Vein endothelial cell (primary cell): Measurements from ENCODE around the gene KIFC3. TPM values are rescaled to one million over a fixed set of nuclear protein-coding genes. Genes with fewer than 3 reads are reported as not detected.

Experiments
- small RNA-seq: library from RNA; depleted of rRNA; stranded (forward); fragments of <200 nt; gene quantifications from one replicate; pipeline ENCODE3, GENCODE V24; 2012
- total RNA-seq: library from RNA; depleted of rRNA; stranded (reverse); fragments of >200 nt; gene quantifications from 2 replicates; pipeline ENCODE4 v1.2.3, GENCODE V29; 2012

Gene KIFC3, protein sequence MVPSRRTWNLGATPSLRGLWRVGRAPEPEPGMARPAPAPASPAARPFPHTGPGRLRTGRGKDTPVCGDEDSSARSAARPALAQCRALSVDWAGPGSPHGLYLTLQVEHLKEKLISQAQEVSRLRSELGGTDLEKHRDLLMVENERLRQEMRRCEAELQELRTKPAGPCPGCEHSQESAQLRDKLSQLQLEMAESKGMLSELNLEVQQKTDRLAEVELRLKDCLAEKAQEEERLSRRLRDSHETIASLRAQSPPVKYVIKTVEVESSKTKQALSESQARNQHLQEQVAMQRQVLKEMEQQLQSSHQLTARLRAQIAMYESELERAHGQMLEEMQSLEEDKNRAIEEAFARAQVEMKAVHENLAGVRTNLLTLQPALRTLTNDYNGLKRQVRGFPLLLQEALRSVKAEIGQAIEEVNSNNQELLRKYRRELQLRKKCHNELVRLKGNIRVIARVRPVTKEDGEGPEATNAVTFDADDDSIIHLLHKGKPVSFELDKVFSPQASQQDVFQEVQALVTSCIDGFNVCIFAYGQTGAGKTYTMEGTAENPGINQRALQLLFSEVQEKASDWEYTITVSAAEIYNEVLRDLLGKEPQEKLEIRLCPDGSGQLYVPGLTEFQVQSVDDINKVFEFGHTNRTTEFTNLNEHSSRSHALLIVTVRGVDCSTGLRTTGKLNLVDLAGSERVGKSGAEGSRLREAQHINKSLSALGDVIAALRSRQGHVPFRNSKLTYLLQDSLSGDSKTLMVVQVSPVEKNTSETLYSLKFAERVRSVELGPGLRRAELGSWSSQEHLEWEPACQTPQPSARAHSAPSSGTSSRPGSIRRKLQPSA
- total RNA-seq: 45.8 and 55.9 TPM in 2 replicates

DNA sequence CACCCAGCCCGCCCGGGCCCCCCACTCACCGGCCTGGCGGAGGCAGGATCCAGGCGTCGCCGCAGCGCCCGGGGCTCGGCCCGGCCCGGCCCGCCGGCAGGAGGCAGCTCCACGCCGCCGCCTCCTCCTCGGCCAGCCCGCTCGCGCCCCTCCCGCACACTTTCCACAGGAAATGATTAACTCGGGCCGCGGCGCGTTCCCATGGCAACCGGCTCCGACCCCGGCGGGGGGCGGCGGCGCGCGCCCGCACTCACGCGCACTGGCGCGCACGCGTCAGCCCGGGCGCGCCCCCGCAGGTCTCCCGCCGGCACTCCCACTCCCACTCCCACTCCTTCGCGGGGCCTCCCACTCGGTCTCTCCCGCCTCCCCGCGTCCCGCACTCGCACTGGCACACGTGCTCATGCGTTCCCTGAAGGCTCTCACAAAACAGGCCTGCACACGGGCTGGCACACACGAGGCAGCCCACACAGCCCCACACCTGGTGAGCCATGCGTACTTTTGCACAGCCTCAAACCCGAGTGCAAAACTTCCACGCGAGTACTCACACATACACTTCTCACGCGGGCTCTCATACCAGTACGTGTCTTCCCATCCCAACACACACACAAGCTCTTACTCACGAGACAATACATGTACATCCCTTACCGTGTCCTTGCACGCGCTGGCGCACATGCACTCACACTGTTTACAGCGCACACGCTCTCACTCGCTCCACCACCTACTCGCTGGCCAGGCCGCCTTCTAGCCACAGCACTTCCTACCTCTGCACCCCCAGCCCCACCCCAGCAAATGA, at the start of gene KIFC3:
Gene KIFC3 (minus strand): TSS at position 151 of the 793 bp plus-strand sequence. CDS start 4,248 bp downstream, outside the sequence.

DNA sequence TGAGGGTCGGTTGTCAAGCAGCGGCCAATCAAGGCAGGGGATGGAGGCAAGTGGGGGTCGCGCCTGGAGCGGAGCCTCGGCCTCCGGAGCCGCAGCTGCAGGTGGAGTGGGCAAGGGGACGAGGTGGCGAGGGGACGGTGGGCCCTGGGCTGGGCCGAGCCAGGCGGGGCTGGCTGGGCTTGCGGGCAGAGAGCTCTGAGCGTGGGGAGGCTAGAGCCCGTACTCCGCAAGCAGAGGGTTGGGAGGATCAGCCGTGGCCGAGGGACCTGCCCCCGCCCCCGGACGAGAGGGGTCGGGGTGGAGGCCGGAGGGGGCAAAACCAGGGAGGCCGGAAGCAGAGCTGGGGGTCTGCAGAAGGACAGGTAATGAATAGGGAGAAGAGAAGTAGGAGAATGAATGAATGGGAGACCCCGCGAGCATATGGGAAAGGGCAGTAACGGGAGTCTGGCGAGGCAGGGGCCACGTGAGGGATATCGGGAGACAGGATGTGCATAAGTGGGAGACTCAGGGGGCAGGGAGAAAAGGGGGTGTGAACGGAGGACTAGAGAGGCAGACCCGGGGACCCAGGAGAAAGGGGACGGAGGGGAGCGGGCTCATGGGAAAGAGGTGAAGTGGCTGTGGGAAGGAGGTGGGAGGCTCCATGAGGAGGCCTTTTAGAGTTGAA, 66.4 kb downstream of the KIFC3 start, which contains the start of gene KATNB1:
Gene KATNB1 (plus strand): TSS at position 16 of the 664 bp plus-strand sequence. CDS start 1,474 bp downstream, outside the sequence.

Small RNAs within 50 kb of the gene (small RNA-seq; reads per million reads assigned to genes)
- not detected for gene MIR6772
- gene RNU6-20P: 1.8 reads per million, percentile 77 among the genes with 10 or more reads in this experiment

Other genes with a start within 250 kb of the KIFC3 start
- 58.5 and 88.1 TPM in 2 replicates for gene ADGRG1, start 173.9 kb downstream of the KIFC3 start, total RNA-seq
- gene ADGRG3, start 134.2 kb downstream of the KIFC3 start, total RNA-seq: not detected in 2 replicates
- gene DRC7, start 107.7 kb downstream of the KIFC3 start, total RNA-seq: 0.48 TPM in 1 of 2 replicates, not detected in the other
- 31.2 and 32.0 TPM in 2 replicates for gene KATNB1, start 66.7 kb downstream of the KIFC3 start, total RNA-seq
- under 0.01 TPM in 2 replicates for gene CNGB1, start 168.6 kb upstream of the KIFC3 start, total RNA-seq
- 7.9 and 8.5 TPM in 2 replicates for gene ZNF319, start 198.2 kb upstream of the KIFC3 start, total RNA-seq
- 40.2 and 49.5 TPM in 2 replicates for gene USB1, start 198.9 kb upstream of the KIFC3 start, total RNA-seq
- gene MMP15, start 223.3 kb upstream of the KIFC3 start, total RNA-seq: 19.6 and 20.5 TPM in 2 replicates